Activated naive CD8-positive, alpha-beta T cell treated with anti-CD3 and anti-CD28 coated beads for 36 hours (primary cell): ENCODE results near the gene SDHB. TPM values are rescaled to one million over a fixed set of nuclear protein-coding genes. Genes with fewer than 3 reads are reported as not detected.
A peak's percentile ranks its signal among the peaks of the same experiment; 100 is the strongest.

Experiments
- DNase-seq: peaks from one replicate; pipeline ENCODE4 v3.0.0; 2021
- H3K27ac Mint-ChIP-seq: one replicate; pipeline ENCODE4 v1.8.0; 2022; ENCODE audit warnings: mild to moderate bottlenecking, moderate library complexity, mixed read lengths
- H3K27me3 Mint-ChIP-seq: one replicate; pipeline ENCODE4 v1.8.0; 2022; ENCODE audit warnings: mild to moderate bottlenecking, mixed read lengths
- H3K36me3 Mint-ChIP-seq: one replicate; pipeline ENCODE4 v1.8.0; 2021; ENCODE audit warnings: mild to moderate bottlenecking, mixed read lengths
- H3K4me1 Mint-ChIP-seq: one replicate; pipeline ENCODE4 v1.8.0; 2021; ENCODE audit warnings: mixed read lengths
- H3K4me3 Mint-ChIP-seq: one replicate; pipeline ENCODE4 v1.8.0; 2022; ENCODE audit warnings: mild to moderate bottlenecking, moderate library complexity, mixed read lengths
- H3K9me3 Mint-ChIP-seq: one replicate; pipeline ENCODE4 v1.8.0; 2022; ENCODE audit warnings: mixed read lengths
- total RNA-seq, 2 experiments: library from RNA; stranded (reverse); gene quantifications; one replicate each; pipeline ENCODE4 v1.2.3, GENCODE V29; 2021

SDHB gene
- total RNA-seq, 2 experiments from 2014 or later = 144 to 171 TPM

- DNase-seq = no peak
- H3K36me3 Mint-ChIP-seq = peaks cover 5% of the 10 kb centered on the region
- no peak overlapping the region for H3K27ac Mint-ChIP-seq
- no peaks in the 10 kb centered on the region for H3K9me3 Mint-ChIP-seq
- no peaks in the 10 kb centered on the region for H3K4me1 Mint-ChIP-seq
- H3K27me3 Mint-ChIP-seq = no peaks in the 10 kb centered on the region
- H3K4me3 Mint-ChIP-seq = no peak overlapping the region
Measured at GRCh38 chr1:16999863-17000262, 54.0 kb downstream of the SDHB start.

- no peaks in the 10 kb centered on the region for H3K9me3 Mint-ChIP-seq
- no peak overlapping the region for H3K4me3 Mint-ChIP-seq
- H3K27me3 Mint-ChIP-seq = no peaks in the 10 kb centered on the region
- no peak for DNase-seq
- H3K27ac Mint-ChIP-seq = no peak overlapping the region
- no peaks in the 10 kb centered on the region for H3K4me1 Mint-ChIP-seq
- peaks cover 6% of the 10 kb centered on the region for H3K36me3 Mint-ChIP-seq
Measured at GRCh38 chr1:16998589-16998988, 55.2 kb downstream of the SDHB start.

GRCh38 chr1:16996845-16997244 is 57.0 kb downstream of the SDHB start:
- no peaks in the 10 kb centered on the region for H3K27me3 Mint-ChIP-seq
- no peak overlapping the region for H3K27ac Mint-ChIP-seq
- no peaks in the 10 kb centered on the region for H3K9me3 Mint-ChIP-seq
- DNase-seq = no peak
- H3K4me1 Mint-ChIP-seq = no peaks in the 10 kb centered on the region
- no peak overlapping the region for H3K4me3 Mint-ChIP-seq
- H3K36me3 Mint-ChIP-seq = peaks cover 6% of the 10 kb centered on the region

GRCh38 chr1:16993521-16994038 is 60.3 kb downstream of the SDHB start:
- Mint-ChIP-seq H3K9me3 (no peaks in the 10 kb centered on the region), H3K36me3 (peaks cover 3% of the 10 kb centered on the region), H3K27me3 (no peaks in the 10 kb centered on the region), H3K4me1 (no peaks in the 10 kb centered on the region), H3K27ac (no peak overlapping the region), H3K4me3 (no peak overlapping the region)
- DNase-seq = no peak

DNA sequence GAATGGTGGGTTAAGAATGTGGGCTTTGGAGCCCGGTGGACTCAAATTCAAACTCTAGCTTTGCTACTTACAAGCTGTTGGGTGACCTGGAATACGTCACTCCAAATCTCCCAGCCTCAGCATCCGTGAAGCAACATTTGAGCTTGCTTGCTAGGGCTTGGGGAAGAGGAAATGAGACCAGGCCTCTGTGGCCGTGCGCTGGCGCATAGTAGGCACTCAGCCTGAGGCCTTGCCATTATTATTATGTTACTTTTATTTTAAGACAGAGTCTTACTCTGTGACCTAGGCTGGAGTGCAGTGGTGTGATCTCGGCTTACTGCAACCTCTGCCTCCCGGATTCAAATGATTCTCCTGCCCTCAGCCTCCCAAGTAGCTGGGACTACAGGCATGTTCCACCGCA is 61.2 kb downstream of the SDHB start:
- no peaks in the 10 kb centered on the region for H3K9me3 Mint-ChIP-seq
- H3K27me3 Mint-ChIP-seq = no peaks in the 10 kb centered on the region
- H3K27ac Mint-ChIP-seq = no peak overlapping the region
- no peak for DNase-seq
- H3K4me3 Mint-ChIP-seq = no peak overlapping the region
- no peaks in the 10 kb centered on the region for H3K4me1 Mint-ChIP-seq
- H3K36me3 Mint-ChIP-seq = peaks cover 3% of the 10 kb centered on the region

DNA sequence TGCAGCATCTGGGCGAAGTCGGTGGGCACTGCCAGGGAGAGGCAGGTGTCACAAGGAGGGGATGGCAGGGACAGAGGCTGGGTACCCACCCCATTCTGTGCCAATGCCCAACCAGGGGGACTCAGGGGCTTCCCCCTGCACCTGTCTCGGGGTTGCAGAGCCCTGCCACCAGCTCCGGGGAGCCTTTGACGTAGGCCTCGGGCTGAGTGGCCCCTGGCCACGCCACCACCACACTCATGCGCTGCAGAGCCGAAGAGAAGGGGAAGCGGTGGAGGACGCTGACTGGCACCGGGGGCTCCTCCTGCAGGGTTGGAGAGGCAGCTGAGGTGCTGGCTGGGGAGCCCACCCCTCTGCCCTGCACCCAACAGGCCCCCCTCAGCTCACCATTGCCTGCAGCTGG is 61.7 kb downstream of the SDHB start:
- H3K4me1 Mint-ChIP-seq = no peaks in the 10 kb centered on the region
- no peaks in the 10 kb centered on the region for H3K27me3 Mint-ChIP-seq
- H3K9me3 Mint-ChIP-seq = no peaks in the 10 kb centered on the region
- no peak overlapping the region for H3K27ac Mint-ChIP-seq
- H3K36me3 Mint-ChIP-seq = peaks cover 3% of the 10 kb centered on the region
- H3K4me3 Mint-ChIP-seq = no peak overlapping the region
- DNase-seq = no peak

DNA sequence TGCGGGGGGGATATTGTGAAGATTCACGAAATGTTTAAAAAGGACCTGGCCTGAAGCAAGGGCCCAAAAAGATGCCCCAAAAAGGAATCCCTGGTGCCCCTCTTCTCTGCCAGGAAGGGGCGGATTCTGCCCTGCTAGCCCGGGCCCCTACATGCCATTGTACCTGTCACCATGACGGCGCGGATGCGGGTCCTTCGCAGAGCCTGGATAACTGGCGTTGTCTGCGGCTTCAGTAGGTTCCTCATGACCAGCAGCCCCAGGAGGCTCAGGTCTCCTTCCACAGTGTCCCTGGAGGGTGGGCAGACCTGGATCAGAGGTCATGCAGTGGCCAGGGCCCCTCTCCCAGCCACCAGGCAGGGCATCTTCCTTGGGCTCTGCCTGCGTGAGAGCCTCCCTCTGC is 62.3 kb downstream of the SDHB start:
- H3K36me3 Mint-ChIP-seq = peaks cover 3% of the 10 kb centered on the region
- DNase-seq = no peak
- H3K27ac Mint-ChIP-seq = no peak overlapping the region
- H3K4me1 Mint-ChIP-seq = no peaks in the 10 kb centered on the region
- no peak overlapping the region for H3K4me3 Mint-ChIP-seq
- H3K27me3 Mint-ChIP-seq = no peaks in the 10 kb centered on the region
- H3K9me3 Mint-ChIP-seq = no peaks in the 10 kb centered on the region

DNA sequence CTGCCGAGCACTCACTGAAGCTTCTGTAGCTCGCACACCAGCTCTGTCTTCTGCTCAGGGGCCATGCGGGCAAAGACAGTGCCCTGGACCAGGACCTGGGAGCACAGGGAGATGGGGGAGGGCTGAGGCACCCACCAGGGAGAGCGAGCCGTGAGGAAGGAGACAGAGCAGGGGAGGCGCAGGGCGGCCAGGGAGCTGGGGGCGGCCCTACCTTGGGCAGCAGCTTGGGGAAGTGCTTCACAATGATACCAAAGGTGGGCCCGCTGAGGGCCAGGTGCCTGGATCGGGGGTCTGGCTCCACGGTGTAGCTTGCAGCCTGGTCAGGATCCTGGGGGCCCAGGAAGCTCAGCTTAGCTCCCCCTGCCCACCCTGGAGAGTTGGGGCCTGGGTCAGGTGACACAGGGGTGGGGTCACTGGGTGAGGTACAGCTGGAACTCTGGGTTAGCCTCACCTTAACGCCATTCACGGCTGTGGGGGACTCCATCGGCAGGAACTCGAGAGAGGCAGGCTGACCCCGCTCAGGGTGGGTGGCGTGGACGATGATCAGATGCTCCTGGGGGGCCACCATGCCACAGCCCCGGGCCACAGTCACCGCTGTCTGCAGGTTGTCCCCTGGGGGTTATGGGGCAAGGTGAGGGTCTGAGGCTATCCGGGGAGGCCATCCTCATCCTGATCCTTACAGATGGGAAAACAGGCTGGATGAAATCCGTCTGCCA is 64.0 kb downstream of the SDHB start:
- Mint-ChIP-seq H3K27me3 (no peaks in the 10 kb centered on the region), H3K4me1 (no peaks in the 10 kb centered on the region), H3K27ac (no peak overlapping the region), H3K36me3 (peaks cover 5% of the 10 kb centered on the region), H3K4me3 (no peak overlapping the region), H3K9me3 (no peaks in the 10 kb centered on the region)
- DNase-seq = no peak

DNA sequence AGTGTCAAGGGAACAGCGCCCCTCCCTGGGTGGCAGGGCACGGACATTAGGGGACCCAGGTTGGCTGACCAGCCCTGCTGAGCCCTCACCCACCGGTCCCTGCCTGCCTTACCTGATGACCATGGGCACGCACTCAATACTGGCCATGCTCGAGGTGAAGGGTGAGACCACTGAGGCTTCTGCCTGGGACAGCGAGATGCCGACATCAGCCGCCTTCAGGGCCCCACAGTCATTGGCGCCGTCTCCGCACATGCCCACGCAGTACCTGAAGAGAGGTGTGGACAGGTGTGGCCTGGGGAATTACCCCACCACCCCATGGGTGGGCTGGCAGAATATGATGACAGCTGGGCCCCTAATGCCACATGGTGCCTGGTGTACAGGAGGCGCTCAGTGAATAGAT is 65.6 kb downstream of the SDHB start:
- no peaks in the 10 kb centered on the region for H3K9me3 Mint-ChIP-seq
- H3K4me3 Mint-ChIP-seq = no peak overlapping the region
- H3K27ac Mint-ChIP-seq = no peak overlapping the region
- peaks cover 3% of the 10 kb centered on the region for H3K27me3 Mint-ChIP-seq
- H3K36me3 Mint-ChIP-seq = peaks cover 4% of the 10 kb centered on the region
- no peaks in the 10 kb centered on the region for H3K4me1 Mint-ChIP-seq
- DNase-seq = no peak

DNA sequence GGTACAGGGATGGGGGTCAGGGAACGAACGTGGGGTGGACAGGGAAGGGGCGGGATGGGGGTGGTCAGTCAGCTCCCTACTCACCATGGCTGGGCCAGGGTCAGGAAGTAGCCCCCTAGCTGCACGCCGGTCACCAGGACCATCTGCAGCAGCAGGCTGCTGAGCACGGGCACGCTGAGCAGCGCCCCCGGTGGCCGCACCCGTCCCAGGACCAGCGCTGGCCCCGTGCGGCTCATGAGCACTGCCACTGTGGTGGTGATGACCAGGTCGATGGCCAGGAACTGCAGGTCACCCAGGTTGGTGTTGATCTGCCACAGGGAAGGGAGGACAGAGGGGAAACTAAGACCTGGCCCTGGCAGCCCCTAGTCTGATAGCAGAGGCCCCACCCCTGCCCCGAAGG is 66.9 kb downstream of the SDHB start:
- Mint-ChIP-seq H3K27ac (no peak overlapping the region), H3K9me3 (no peaks in the 10 kb centered on the region), H3K27me3 (peaks cover 10% of the 10 kb centered on the region), H3K4me3 (no peak overlapping the region), H3K36me3 (peaks cover 4% of the 10 kb centered on the region), H3K4me1 (no peaks in the 10 kb centered on the region)
- DNase-seq = no peak

DNA sequence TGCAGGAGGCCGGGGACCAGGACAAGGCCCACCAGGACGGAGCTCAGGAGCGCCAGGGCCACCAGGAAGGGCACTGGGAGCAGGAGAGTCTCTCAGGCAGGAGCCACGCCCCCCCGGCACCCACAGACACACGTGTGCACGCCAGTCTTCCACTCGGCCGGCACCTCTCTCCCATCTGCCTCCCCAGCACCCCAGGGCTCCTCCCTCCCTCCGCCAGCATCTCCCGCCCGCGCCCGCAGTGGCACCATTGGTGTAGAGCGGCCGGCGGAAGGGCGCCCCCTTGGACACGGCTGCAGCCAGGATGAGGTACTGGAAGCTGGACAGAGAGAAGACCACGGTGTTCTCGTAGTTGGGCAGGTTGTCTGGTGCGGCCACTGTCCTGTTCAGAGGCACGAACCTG is 67.3 kb downstream of the SDHB start:
- H3K36me3 Mint-ChIP-seq = peaks cover 4% of the 10 kb centered on the region
- no peaks in the 10 kb centered on the region for H3K9me3 Mint-ChIP-seq
- DNase-seq = no peak
- H3K4me1 Mint-ChIP-seq = no peaks in the 10 kb centered on the region
- H3K4me3 Mint-ChIP-seq = no peak overlapping the region
- no peak overlapping the region for H3K27ac Mint-ChIP-seq
- peaks cover 12% of the 10 kb centered on the region for H3K27me3 Mint-ChIP-seq

DNA sequence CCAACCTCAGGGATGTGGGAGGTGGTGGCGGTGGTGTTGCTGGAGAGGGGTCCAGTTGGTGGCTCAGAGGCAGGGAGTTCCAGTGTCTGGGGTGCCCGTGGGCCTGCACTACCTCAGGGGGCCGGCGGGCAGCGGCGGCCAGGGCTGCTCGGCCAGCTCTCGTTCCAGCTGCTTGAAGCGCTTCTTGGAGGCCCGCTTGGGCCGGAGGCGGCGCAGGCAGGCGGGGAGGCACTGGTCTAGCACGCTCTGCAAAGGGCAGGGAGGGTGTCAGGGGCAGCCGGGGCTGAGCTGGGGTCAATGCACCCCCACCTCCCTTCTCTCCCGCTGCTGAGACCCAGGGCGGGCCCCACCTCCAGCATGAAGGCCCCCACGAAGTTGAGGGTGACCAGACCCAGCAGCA is 67.7 kb downstream of the SDHB start:
- H3K27me3 Mint-ChIP-seq = peaks cover 16% of the 10 kb centered on the region
- no peak for DNase-seq
- H3K27ac Mint-ChIP-seq = no peak overlapping the region
- no peak overlapping the region for H3K4me3 Mint-ChIP-seq
- H3K9me3 Mint-ChIP-seq = no peaks in the 10 kb centered on the region
- H3K4me1 Mint-ChIP-seq = no peaks in the 10 kb centered on the region
- peaks cover 4% of the 10 kb centered on the region for H3K36me3 Mint-ChIP-seq

DNA sequence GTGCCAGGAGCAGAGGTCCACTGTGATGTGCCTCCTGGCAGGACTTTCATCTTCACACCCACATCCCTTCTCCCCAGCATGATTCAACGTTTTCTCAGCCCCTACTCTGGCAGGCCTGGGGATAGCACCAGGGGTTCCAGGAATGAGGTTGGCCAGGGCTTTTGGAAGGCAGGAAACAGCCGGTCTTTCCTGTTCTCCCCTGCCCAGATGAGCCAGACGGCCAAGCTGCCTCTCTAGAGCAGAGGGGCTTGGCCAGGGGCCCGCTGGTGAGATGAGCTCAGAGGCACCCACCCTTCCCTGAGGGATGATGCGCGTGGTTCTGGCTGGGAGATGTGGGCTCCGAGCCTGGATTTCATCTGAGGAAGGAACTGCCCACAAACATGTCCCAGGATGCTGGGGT is 69.1 kb downstream of the SDHB start:
- Mint-ChIP-seq H3K4me1 (peaks cover 3% of the 10 kb centered on the region), H3K4me3 (no peak overlapping the region), H3K36me3 (peaks cover 4% of the 10 kb centered on the region), H3K27me3 (peaks cover 28% of the 10 kb centered on the region), H3K9me3 (no peaks in the 10 kb centered on the region), H3K27ac (no peak overlapping the region)
- DNase-seq = no peak

- H3K36me3 Mint-ChIP-seq = peaks cover 4% of the 10 kb centered on the region
- peaks cover 3% of the 10 kb centered on the region for H3K4me1 Mint-ChIP-seq
- no peaks in the 10 kb centered on the region for H3K9me3 Mint-ChIP-seq
- peaks cover 32% of the 10 kb centered on the region for H3K27me3 Mint-ChIP-seq
- H3K4me3 Mint-ChIP-seq = no peak overlapping the region
- no peak for DNase-seq
- no peak overlapping the region for H3K27ac Mint-ChIP-seq
Measured at GRCh38 chr1:16983649-16984048, 70.2 kb downstream of the SDHB start.

DNA sequence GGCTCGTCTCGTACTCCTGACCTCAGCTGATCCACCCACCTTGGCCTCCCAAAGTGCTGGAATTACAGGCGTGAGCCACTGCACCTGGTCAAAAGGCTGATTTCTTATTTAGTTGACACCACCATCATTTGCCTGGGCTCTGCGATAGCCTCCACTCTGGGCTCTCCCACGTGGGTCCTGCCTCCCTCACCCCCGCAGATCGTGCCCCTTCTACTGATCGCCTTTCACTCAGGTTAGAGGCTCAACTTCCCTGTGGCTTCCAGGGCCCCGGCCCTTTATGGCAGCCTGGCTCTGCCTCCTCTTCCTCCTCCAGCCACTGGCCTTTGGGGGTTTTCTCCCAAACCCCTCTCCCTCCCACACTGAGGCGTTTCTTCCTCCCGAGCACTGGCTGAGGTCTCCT is 70.9 kb downstream of the SDHB start:
- Mint-ChIP-seq H3K4me1 (peaks cover 3% of the 10 kb centered on the region), H3K27me3 (peaks cover 32% of the 10 kb centered on the region), H3K9me3 (no peaks in the 10 kb centered on the region), H3K27ac (no peak overlapping the region), H3K36me3 (peaks cover 4% of the 10 kb centered on the region), H3K4me3 (no peak overlapping the region)
- DNase-seq = no peak

GRCh38 chr1:16981269-16981849 is 72.5 kb downstream of the SDHB start:
- DNase-seq = no peak
- no peak overlapping the region for H3K27ac Mint-ChIP-seq
- H3K4me3 Mint-ChIP-seq = peak overlapping the region; percentile 50
- no peaks in the 10 kb centered on the region for H3K9me3 Mint-ChIP-seq
- H3K4me1 Mint-ChIP-seq = peaks cover 3% of the 10 kb centered on the region
- peaks cover 4% of the 10 kb centered on the region for H3K36me3 Mint-ChIP-seq
- peaks cover 32% of the 10 kb centered on the region for H3K27me3 Mint-ChIP-seq
